Thyroid gland (tissue), 4 donors: ENCODE data around the gene AGTPBP1.
"Not testable (repeated sequence)": the region's sequence is repeated elsewhere in the genome, so short reads cannot be mapped to it uniquely, and the experiment has no call there.

ENCODE experiments used
- CTCF ChIP-seq, 6 experiments: fragments of 200-600 bp in 3 of 6; fragments of 450-650 bp in 3 of 6; sonication (generic) in 3 of 6; IDR thresholded peaks; one replicate each; pipeline ENCODE4 v1.5.1; 2016 to 2019; ENCODE audit warnings: antibody characterized with exemption in 6 of 6, mild to moderate bottlenecking in 2 of 6, inconsistent platforms in 1 of 6, moderate library complexity in 1 of 6
- POLR2A ChIP-seq, 2 donors: fragments of 450-650 bp; IDR thresholded peaks; one replicate each; pipeline ENCODE4 v1.6.1; 2017; ENCODE audit warnings: antibody characterized with exemption in 2 of 2, mild to moderate bottlenecking in 2 of 2, moderate library complexity in 1 of 2

GRCh38 chr9:85572917-85573316, 168.8 kb downstream of the AGTPBP1 start:
- TF ChIP-seq POLR2A, CTCF (IDR thresholded peaks at IDR 0.05): not testable (repeated sequence)
